ENCODE measurements around the gene APOA4.

APOA4 gene

DNA sequence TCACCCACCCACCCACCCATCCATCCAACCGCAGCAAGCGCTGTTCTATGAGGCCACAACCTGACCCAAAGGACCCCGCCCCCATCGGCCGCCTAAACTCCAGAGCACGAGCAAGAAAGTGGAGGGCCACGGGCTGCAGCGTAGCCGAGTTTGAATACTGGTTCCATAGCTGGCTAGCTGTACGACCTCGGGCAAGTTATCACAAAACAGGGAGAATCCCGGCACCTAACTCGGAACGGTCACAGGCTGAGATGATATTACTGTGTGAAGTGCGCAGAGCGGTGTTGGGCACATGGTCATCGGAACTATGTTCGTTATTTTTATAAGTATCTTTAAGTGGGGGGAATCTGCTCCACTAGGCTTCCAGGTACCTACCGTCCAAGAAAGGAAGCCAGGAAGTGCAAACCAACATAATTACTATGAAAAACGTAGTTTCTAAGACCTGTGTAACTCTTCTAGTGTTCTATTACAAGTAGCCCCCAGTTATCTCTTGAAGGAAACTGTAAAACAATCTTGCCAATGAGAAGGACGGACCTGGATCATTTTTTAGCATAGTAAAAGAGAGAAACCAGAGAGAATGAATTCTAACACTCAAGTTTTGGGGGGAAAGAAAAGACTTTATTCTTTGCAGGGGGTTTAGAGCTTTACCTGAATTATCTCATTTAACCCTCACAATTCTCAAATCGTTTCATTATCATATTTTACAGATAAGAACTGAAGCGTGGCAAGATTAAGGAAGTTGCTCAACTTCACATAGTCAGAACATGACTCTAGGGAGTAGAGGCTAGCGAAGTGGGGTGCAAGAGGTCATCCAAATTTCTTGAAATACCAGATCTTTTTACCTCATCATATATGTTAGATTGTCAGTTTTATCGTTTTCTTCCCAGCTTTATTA lies 49.7 kb downstream of the APOA4 start:
- no peak for DNase-seq

DNA sequence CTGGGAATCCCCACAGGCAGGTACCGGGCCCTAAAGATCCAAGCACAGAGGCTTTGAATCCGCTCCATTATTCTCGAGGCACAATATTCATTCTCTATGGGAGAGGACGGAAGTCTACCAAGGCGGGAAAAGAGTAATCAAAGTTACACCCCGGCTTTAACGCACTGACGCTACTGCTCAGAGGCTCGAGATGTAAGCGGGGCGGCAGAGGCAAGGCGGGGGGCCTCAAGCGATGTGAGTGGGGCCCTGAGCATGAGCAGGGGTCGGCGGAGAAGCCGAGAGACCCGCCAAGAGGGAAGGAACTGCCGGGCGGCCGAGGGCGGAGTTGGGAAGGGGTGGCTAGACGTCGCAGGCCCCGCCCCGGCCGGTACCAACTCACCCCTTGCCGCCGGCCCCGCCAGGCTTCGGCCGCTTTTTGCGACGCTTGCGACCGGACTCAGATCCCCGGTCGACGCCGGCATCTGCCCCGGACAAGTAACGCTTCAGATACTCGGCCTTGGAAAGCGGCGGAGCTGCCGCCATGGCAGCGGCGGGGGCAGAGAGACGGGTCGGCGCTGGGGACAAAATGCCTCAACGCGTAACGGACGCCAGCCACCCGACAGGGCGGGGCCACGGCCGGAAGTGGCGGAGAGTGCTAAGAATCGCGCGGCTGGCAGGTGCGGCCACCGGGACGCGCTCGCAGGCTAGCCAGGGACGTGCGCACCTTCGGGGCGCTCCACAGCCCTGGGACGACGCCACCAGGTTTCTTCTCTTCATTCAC lies 50.5 kb downstream of the APOA4 start, which contains the start of gene BUD13:
Gene BUD13, minus strand, starts transcription at position 545 of the 760 bp plus-strand sequence. Its CDS starts 23 bp downstream, at position 522.
- DNase-seq, result peak; percentile 86

- DNase-seq, result no peak
Measured at GRCh38 chr11:116771935-116772334, 51.2 kb downstream of the APOA4 start.

Data from COR-L47 (cell line).